ENCODE results near the gene GALNT15.
A peak's percentile ranks its signal among the peaks of the same experiment; 100 is the strongest.

Gene GALNT15

DNA sequence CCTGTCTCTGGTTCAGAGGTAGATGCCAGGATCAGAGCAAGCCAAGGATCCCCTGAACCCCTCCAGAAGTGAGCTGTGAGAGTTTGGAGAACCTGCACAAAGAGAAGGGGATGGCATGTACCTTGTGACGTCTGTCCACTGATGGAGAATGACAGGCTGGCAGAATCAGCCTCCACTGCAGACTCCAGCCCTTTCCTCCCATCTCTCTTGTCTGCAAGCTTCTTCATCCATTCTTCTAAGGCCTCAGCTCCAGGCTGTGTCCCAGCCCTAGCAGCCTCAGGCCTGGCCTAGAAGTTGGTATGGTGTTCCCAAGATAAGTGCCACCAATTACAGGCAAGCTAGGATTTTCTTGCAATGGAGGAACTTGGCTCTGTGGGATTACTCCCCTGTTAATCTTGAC lies 8.6 kb downstream of the GALNT15 start:
- CTCF ChIA-PET = interaction anchor here (0.7 to 18.2 kb wide), 12 partner anchors 8 to 367 kb away, joined by 3 to 364 read pairs (median 6); partner anchors contain the start of gene GALNT15

GRCh38 chr3:16183601-16184270 lies 9.3 kb downstream of the GALNT15 start:
- ChIA-PET POLR2A (interaction anchor here (0.6 to 1.1 kb wide), 2 partner anchors 53 to 154 kb away, joined by 3 read pairs; no protein-coding TSS in a partner anchor), CTCF (interaction anchor here (0.7 to 18.2 kb wide), 12 partner anchors 8 to 368 kb away, joined by 3 to 364 read pairs (median 5); partner anchors contain the start of gene GALNT15)
- H3K4me3 ChIP-seq (ENCODE audit: low read depth, low read length) = no peak overlapping the region
- peak; percentile 79 for DNase-seq (ENCODE audit: low read depth, low spot score)
- TF ChIP-seq CTCF (IDR thresholded peaks at IDR 0.05; ENCODE audit: insufficient read depth, low read length, missing control alignments) = no peak

More for the DNA sequence above, 8.6 kb downstream of the GALNT15 start:
- H3K4me3 ChIP-seq (ENCODE audit: low read depth, low read length) = no peak overlapping the region
- POLR2A ChIA-PET = interaction anchor here (0.6 to 1.1 kb wide), 2 partner anchors 53 to 153 kb away, joined by 3 read pairs; no protein-coding TSS in a partner anchor
- DNase-seq (ENCODE audit: low read depth, low spot score) = no peak
- no peak for TF ChIP-seq CTCF (IDR thresholded peaks at IDR 0.05; ENCODE audit: insufficient read depth, low read length, missing control alignments)

DNA sequence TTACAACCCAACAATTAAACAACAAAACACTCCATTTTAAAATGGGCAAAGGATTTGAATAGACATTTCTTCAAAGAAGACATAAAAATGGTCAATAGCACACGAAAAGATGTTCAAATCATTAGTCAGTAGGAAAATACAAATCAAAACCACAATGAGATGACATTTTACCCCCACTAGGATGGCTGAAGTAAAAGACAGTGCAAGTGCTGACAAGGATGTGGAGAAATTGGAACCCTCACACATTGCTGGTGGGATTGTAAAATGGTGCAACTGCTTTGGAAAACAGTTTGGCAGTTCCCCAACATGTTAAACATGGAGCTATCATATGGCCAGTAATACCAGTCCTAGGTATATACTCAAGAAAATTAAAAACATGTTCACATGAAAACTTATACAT lies 11.6 kb downstream of the GALNT15 start:
- POLR2A ChIA-PET = no interaction called here

DNA sequence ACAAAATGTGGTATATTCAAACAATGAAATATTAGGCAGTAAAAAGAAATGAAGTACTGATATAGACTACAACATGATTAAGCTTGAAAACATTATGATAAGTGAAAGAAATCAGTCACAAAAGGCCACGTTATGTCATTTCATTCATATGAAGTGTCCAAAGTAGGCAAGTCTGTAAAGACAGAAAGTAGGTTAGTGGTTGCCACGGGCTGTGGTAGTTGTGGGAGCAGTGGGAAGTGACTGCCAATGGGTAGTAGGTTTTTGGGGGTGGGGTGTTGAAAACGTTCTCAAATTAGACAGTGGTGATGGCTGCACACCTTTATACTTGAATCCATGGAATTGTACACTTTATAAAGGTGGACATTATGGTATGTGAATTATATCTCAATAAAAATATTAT lies 12.1 kb downstream of the GALNT15 start:
- no peak for DNase-seq (ENCODE audit: low read depth, low spot score)
- no peak overlapping the region for H3K4me3 ChIP-seq (ENCODE audit: low read depth, low read length)
- POLR2A ChIA-PET = no interaction called here
- no peak for TF ChIP-seq CTCF (IDR thresholded peaks at IDR 0.05; ENCODE audit: insufficient read depth, low read length, missing control alignments)
- CTCF ChIA-PET = interaction anchor here (1.1 to 18.2 kb wide), 3 partner anchors 8 to 139 kb away, joined by 3 to 364 read pairs (median 4); no protein-coding TSS in a partner anchor

More for the DNA sequence above, 11.6 kb downstream of the GALNT15 start:
- no peak overlapping the region for H3K4me3 ChIP-seq (ENCODE audit: low read depth, low read length)
- DNase-seq (ENCODE audit: low read depth, low spot score) = no peak
- TF ChIP-seq CTCF (IDR thresholded peaks at IDR 0.05; ENCODE audit: insufficient read depth, low read length, missing control alignments) = no peak
- CTCF ChIA-PET = interaction anchor here (1.1 to 18.2 kb wide), 3 partner anchors 8 to 139 kb away, joined by 3 to 364 read pairs (median 4); no protein-coding TSS in a partner anchor

DNA sequence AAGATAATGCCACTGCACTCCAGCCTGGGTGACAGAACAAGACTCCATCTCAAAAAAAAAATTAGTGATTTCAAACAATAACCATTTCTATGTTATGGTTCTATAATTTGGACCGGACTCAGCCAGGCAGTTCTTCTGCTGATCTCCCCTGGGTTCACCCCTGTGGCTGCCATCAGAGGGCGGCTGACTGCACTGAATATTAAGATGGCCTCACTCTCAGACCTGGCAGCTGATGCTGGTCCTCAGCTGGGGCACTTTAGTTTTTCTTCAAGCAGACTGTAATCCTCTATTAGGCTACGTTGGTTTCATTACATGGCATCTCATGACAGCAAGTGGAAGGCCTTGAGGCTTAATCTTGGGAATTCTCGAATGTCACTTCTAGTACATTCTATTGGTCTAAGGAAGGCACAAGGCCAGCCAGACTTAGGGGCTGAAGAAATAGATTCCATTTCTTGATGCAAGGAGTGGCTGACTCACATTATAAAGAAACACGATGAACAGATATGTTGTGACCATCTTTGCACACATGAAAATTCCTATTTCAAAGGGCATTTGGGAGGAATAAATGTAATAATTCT lies 12.8 kb downstream of the GALNT15 start:
- TF ChIP-seq CTCF (IDR thresholded peaks at IDR 0.05; ENCODE audit: insufficient read depth, low read length, missing control alignments) = no peak
- no peak overlapping the region for H3K4me3 ChIP-seq (ENCODE audit: low read depth, low read length)
- ChIA-PET CTCF (interaction anchor here (1.1 to 18.2 kb wide), 3 partner anchors 9 to 140 kb away, joined by 3 to 364 read pairs (median 4); no protein-coding TSS in a partner anchor), POLR2A (no interaction called here)
- DNase-seq (ENCODE audit: low read depth, low spot score) = no peak

GRCh38 chr3:16188071-16188470 lies 13.6 kb downstream of the GALNT15 start:
- no peak for DNase-seq (ENCODE audit: low read depth, low spot score)
- ChIA-PET CTCF (interaction anchor here (1.2 to 1.9 kb wide), 3 partner anchors 15 to 372 kb away, joined by 4 to 6 read pairs (median 4); no protein-coding TSS in a partner anchor), POLR2A (no interaction called here)
- TF ChIP-seq CTCF (IDR thresholded peaks at IDR 0.05; ENCODE audit: insufficient read depth, low read length, missing control alignments) = no peak
- H3K4me3 ChIP-seq (ENCODE audit: low read depth, low read length) = no peak overlapping the region

Data from AG04449 (cell line).